H1 (cell line): ENCODE results near the gene SMTNL2. TPM values are rescaled to one million over a fixed set of nuclear protein-coding genes. Genes with fewer than 3 reads are reported as not detected.

Experiments used
- ATF2 ChIP-seq: IDR thresholded peaks from 2 replicates; pipeline ENCODE4 v1.6.1; 2012; ENCODE audit warnings: low read length, inconsistent platforms
- CHD2 ChIP-seq: IDR thresholded peaks from 2 replicates; pipeline ENCODE4 v1.6.1; 2012; ENCODE audit warnings: low read length, improper control_type of control experiment
- polyA plus RNA-seq, 7 experiments: library from polyadenylated mRNA; depleted of rRNA in 3 of 7; stranded (reverse) in 5 of 7; unstranded in 2 of 7; fragments of >200 nt in 5 of 7; fragments of 200-250 nt in 2 of 7; gene quantifications; 1 replicate in 5 of 7; 2 replicates in 1 of 7; 4 replicates in 1 of 7; pipeline versions ENCODE4 v1.2.1 to v1.2.3, GENCODE V29; 2011 to 2013; ENCODE audit warnings: missing spikeins in 2 of 7, mixed read lengths in 2 of 7
- total RNA-seq: library from RNA; stranded (reverse); fragmentation: NEBNext Ultra II Directional; extraction: Animal tissue kit (Norgen Biotek cat#: 25700); gene quantifications from 2 replicates; pipeline ENCODE4 v1.2.1, GENCODE V29; 2021

SMTNL2 gene
- total and polyA plus RNA-seq, 2 of the 8 experiments (the other 6 are each of a cell fraction or from before 2014, with no cell fraction given): 3.6 to 4.5 TPM

GRCh38 chr17:4540687-4541327 is 43.5 kb upstream of the SMTNL2 start (continued):
- no peak for TF ChIP-seq ATF2
- no peak for TF ChIP-seq CHD2
- TF ChIP-seq, all 59 proteins: peak for 0
